KMS-11 (cell line): ENCODE data around the gene SOX8.

Source experiments
- H2AFZ ChIP-seq: fragments of 200-600 bp; sonication (generic); 2 replicates; pipeline ENCODE4 v1.6.1; 2016; ENCODE audit warnings: antibody characterized with exemption, mixed run types, low read depth
- H3K27ac ChIP-seq: fragments of 200-600 bp; sonication (generic); 2 replicates; pipeline ENCODE4 v1.6.1; 2016; ENCODE audit warnings: mild to moderate bottlenecking, mixed run types
- H3K27me3 ChIP-seq: fragments of 200-600 bp; sonication (generic); 2 replicates; pipeline ENCODE4 v1.6.1; 2017; ENCODE audit warnings: mild to moderate bottlenecking, low read depth, mixed run types, moderate library complexity; ENCODE audit not compliant: insufficient read depth
- H3K36me3 ChIP-seq: fragments of 200-600 bp; sonication (generic); 2 replicates; pipeline ENCODE4 v1.6.1; 2017; ENCODE audit warnings: mild to moderate bottlenecking, mixed run types; ENCODE audit not compliant: insufficient read depth
- H3K4me1 ChIP-seq: fragments of 200-600 bp; sonication (generic); 2 replicates; pipeline ENCODE4 v1.6.1; 2016; ENCODE audit warnings: mild to moderate bottlenecking, low read depth, mixed run types; ENCODE audit not compliant: poor library complexity, severe bottlenecking
- H3K4me2 ChIP-seq: fragments of 200-600 bp; sonication (generic); 2 replicates; pipeline ENCODE4 v1.7.0; 2016; ENCODE audit warnings: mild to moderate bottlenecking, mixed run types
- H3K4me3 ChIP-seq: fragments of 200-600 bp; sonication (generic); IDR thresholded peaks from 2 replicates; pipeline ENCODE4 v1.6.1; 2017; ENCODE audit warnings: low read depth, low read length, mixed read lengths; ENCODE audit not compliant: insufficient read depth
- H3K79me2 ChIP-seq: fragments of 200-600 bp; sonication (generic); 2 replicates; pipeline ENCODE4 v1.6.1; 2016; ENCODE audit warnings: low read depth, mixed run types; ENCODE audit not compliant: insufficient read depth
- H3K9ac ChIP-seq: fragments of 200-600 bp; sonication (generic); 2 replicates; pipeline ENCODE4 v1.6.1; 2016; ENCODE audit warnings: mild to moderate bottlenecking, mixed run types
- H4K20me1 ChIP-seq: fragments of 200-600 bp; sonication (generic); 2 replicates; pipeline ENCODE4 v1.6.1; 2016; ENCODE audit warnings: mild to moderate bottlenecking, mixed run types; ENCODE audit not compliant: insufficient read depth
- CTCF ChIP-seq: fragments of 200-600 bp; sonication (generic); conservative IDR thresholded peaks from 2 replicates; pipeline ENCODE4 v1.6.1; 2017; ENCODE audit warnings: low read depth, mild to moderate bottlenecking, antibody characterized with exemption, low read length, moderate library complexity, mixed read lengths

Gene SOX8

GRCh38 chr16:939311-939710, 42.3 kb upstream of the SOX8 start:
- Histone ChIP-seq H3K4me1 (no peaks in the 10 kb centered on the region), H3K79me2 (no peaks in the 10 kb centered on the region), H3K36me3 (no peaks in the 10 kb centered on the region), H3K9ac (no peak overlapping the region), H4K20me1 (no peaks in the 10 kb centered on the region), H3K4me3 (no peak overlapping the region), H3K4me2 (no peak overlapping the region), H2AFZ (no peak overlapping the region), H3K27me3 (peaks cover 94% of the 10 kb centered on the region), H3K27ac (no peak overlapping the region)
- no peak for TF ChIP-seq CTCF

DNA sequence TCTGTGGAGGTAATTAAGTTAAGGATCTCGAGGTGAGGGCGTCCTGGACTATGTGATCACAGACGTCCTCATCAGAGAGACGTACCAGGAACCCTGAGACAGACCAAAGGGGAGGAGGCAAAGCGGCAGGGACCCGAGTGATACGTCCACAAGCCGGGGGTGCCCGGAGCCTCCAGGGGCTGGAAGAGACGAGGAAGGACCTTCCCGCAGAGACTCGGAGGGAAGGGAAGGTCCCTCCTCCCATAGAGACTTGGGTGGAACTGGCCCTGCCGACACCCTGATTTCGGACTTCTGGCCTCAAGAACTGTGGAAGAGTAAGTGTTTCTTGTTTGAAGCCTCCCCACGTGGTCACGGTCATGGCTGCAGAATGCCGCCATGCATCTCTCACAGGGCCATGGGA, 41.6 kb upstream of the SOX8 start:
- H3K4me2 ChIP-seq = no peak overlapping the region
- TF ChIP-seq CTCF = no peak
- H3K27me3 ChIP-seq = peaks cover 94% of the 10 kb centered on the region
- no peak overlapping the region for H3K27ac ChIP-seq
- no peak overlapping the region for H3K9ac ChIP-seq
- no peaks in the 10 kb centered on the region for H3K4me1 ChIP-seq
- no peaks in the 10 kb centered on the region for H4K20me1 ChIP-seq
- H3K79me2 ChIP-seq = no peaks in the 10 kb centered on the region
- no peak overlapping the region for H3K4me3 ChIP-seq
- H3K36me3 ChIP-seq = no peaks in the 10 kb centered on the region
- H2AFZ ChIP-seq = no peak overlapping the region

- Histone ChIP-seq H3K27me3 (peaks cover 88% of the 10 kb centered on the region), H3K4me2 (no peak overlapping the region), H4K20me1 (no peaks in the 10 kb centered on the region), H3K79me2 (no peaks in the 10 kb centered on the region), H3K4me3 (no peak overlapping the region), H3K36me3 (no peaks in the 10 kb centered on the region), H2AFZ (no peak overlapping the region), H3K27ac (no peak overlapping the region), H3K4me1 (no peaks in the 10 kb centered on the region), H3K9ac (no peak overlapping the region)
- no peak for TF ChIP-seq CTCF
These were observed 39.0 kb upstream of the SOX8 start for GRCh38 chr16:942436-943060.

- H3K27ac ChIP-seq = no peak overlapping the region
- peaks cover 74% of the 10 kb centered on the region for H3K27me3 ChIP-seq
- no peak overlapping the region for H3K9ac ChIP-seq
- no peaks in the 10 kb centered on the region for H3K4me1 ChIP-seq
- no peaks in the 10 kb centered on the region for H4K20me1 ChIP-seq
- no peak overlapping the region for H2AFZ ChIP-seq
- no peak overlapping the region for H3K4me3 ChIP-seq
- TF ChIP-seq CTCF = no peak
- no peaks in the 10 kb centered on the region for H3K36me3 ChIP-seq
- no peaks in the 10 kb centered on the region for H3K79me2 ChIP-seq
- H3K4me2 ChIP-seq = no peak overlapping the region
These were observed 37.6 kb upstream of the SOX8 start for GRCh38 chr16:943971-944370.
